ENCODE results near the gene RIPOR2.
"Not testable (repeated sequence)": the region's sequence is repeated elsewhere in the genome, so short reads cannot be mapped to it uniquely, and the experiment has no call there.

RIPOR2 gene

DNA sequence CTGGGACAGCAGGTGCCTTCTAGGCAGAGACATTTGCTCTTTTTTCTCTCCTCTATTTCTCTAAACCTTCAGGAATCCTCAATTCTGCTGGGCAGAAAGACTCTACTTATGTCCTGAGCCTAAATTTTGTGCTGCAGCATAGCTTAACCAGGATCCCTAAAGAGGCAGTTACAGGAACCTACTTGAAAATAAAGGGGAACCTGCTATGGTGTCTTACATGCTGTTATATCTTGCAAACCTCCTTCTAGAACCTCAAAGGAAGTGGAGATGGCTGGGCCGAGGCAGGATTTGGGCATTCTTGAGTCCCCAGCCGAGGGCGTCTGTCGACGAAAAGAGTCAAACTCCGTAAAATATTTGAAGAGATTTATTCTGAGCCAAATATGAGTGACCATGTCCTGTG, 178.1 kb downstream of the RIPOR2 start:
- DNase-seq, result no peak

DNA sequence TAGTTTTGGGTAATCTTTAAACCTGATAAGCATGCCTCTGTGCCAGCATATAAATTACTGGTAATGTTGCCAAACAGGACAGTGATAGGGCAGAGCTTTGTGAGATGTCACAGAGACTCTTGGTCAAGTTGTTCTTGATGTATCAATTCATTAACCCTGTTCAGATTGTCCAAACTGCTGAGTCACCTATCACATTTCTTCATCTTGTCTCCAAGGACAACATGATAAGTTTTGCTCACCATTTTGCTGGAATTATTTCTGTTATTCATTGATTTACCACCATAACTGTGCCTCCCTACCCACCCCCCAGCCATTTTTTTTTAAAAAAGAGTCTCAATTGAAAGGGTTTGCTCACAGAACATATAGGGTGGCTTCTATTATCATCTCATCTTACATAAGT, 180.5 kb downstream of the RIPOR2 start:
- no peak for DNase-seq

DNA sequence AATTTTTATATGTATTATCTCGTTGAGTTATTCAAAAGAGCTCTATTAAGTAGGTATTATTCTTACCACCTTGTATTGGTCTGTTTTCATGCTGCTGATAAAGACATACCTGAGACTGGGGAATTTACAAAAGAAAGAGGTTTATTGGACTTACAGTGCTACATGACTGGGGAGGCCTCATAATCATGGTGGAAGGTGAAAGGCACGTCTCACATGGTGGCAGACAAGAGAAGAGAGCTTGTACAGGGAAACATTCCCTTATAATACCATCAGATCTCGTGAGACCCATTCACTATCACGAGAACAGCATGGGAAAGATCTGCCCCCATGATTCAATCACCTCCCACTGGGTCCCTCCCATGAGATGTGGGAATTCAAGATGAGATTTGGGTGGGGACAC, 181.4 kb downstream of the RIPOR2 start:
- DNase-seq, result not testable (repeated sequence)

All from CD4-positive, alpha-beta T cell treated with Interferon alpha-2 for 1 hour (primary cell).